K562 (cell line): ENCODE results near the gene TOR3A. TPM values are rescaled to one million over a fixed set of nuclear protein-coding genes. Genes with fewer than 3 reads are reported as not detected.

Source experiments
- ATF7 ChIP-seq: fragments of 450-650 bp; IDR thresholded peaks from 2 replicates; pipeline ENCODE4 v1.7.1; 2014; ENCODE audit warnings: mild to moderate bottlenecking, moderate library complexity
- BCLAF1 ChIP-seq, 2 experiments: fragments of 450-650 bp in 1 of 2; IDR thresholded peaks; 2 replicates each; pipeline ENCODE4 v1.6.1; 2011 to 2017; ENCODE audit warnings: low read depth in 2 of 2, antibody characterized with exemption in 1 of 2, borderline replicate concordance in 1 of 2, low read length in 1 of 2, mild to moderate bottlenecking in 1 of 2, mixed read lengths in 1 of 2; ENCODE audit not compliant: control insufficient read depth in 1 of 2
- CAMTA2 ChIP-seq: fragments of 250-450 bp; sonication (Bioruptor Pico); conservative IDR thresholded peaks from 2 replicates; pipeline ENCODE4 v1.5.1; 2022
- CEBPB ChIP-seq: fragments of 450-650 bp; IDR thresholded peaks from 2 replicates; pipeline ENCODE4 v1.6.1; 2016; ENCODE audit warnings: missing genetic modification characterization, missing compliant biosample characterization
- CHD2 ChIP-seq: IDR thresholded peaks from 2 replicates; pipeline ENCODE4 v1.6.1; 2011; ENCODE audit warnings: low read depth, low read length
- EGR1 ChIP-seq: fragments of 450-650 bp; conservative IDR thresholded peaks from 2 replicates; pipeline ENCODE4 v1.6.1; 2017; ENCODE audit warnings: mild to moderate bottlenecking
- KAT7 ChIP-seq: sonication (generic); formaldehyde crosslinking; IDR thresholded peaks from 2 replicates; pipeline ENCODE4 v1.8.0; 2022; ENCODE audit warnings: missing genetic modification reagents, mild to moderate bottlenecking, borderline replicate concordance
- NFRKB ChIP-seq: fragments of 450-650 bp; IDR thresholded peaks from 2 replicates; pipeline ENCODE4 v1.6.1; 2016; ENCODE audit warnings: low read depth
- NR2F6 ChIP-seq: fragments of 450-650 bp; formaldehyde crosslinking; IDR thresholded peaks from 2 replicates; pipeline ENCODE4 v1.4.0; 2020; ENCODE audit warnings: mild to moderate bottlenecking
- POLR2B ChIP-seq: fragments of 450-650 bp; IDR thresholded peaks from 2 replicates; pipeline ENCODE4 v1.6.1; 2018; ENCODE audit warnings: low read depth; ENCODE audit not compliant: partially characterized antibody
- PTBP1 ChIP-seq: fragments of 200-400 bp; formaldehyde crosslinking; IDR thresholded peaks from 2 replicates; pipeline ENCODE4 v1.6.1; 2017; ENCODE audit warnings: low read depth, low read length
- PYGO2 ChIP-seq: fragments of 450-650 bp; IDR thresholded peaks from 2 replicates; pipeline ENCODE4 v1.6.1; 2016; ENCODE audit warnings: mild to moderate bottlenecking, missing genetic modification characterization, moderate library complexity, missing compliant biosample characterization
- RAD21 ChIP-seq, 2 experiments: fragments of 250-450 bp in 1 of 2; fragments of 450-650 bp in 1 of 2; sonication (Bioruptor Pico) in 1 of 2; formaldehyde crosslinking in 1 of 2; IDR thresholded peaks in 1 of 2; conservative IDR thresholded peaks in 1 of 2; 2 replicates each; pipeline versions ENCODE4 v1.4.0 to v1.8.0; 2020 to 2022; ENCODE audit warnings: mild to moderate bottlenecking in 2 of 2, moderate library complexity in 1 of 2
- SIN3A ChIP-seq, 2 experiments: fragments of 150-350 bp in 1 of 2; IDR thresholded peaks; 2 replicates each; pipeline ENCODE4 v1.6.1; 2011 to 2016; ENCODE audit warnings: borderline replicate concordance in 2 of 2, low read depth in 2 of 2, low read length in 2 of 2, mild to moderate bottlenecking in 2 of 2, moderate library complexity in 2 of 2; ENCODE audit not compliant: control insufficient read depth in 1 of 2
- SIRT6 ChIP-seq: IDR thresholded peaks from one replicate; pipeline ENCODE4 v1.6.1; 2012; ENCODE audit warnings: low read depth, mild to moderate bottlenecking, control low read depth, inconsistent platforms, low read length, moderate library complexity
- TEAD2 ChIP-seq: fragments of 450-650 bp; IDR thresholded peaks from 2 replicates; pipeline ENCODE4 v1.6.1; 2016; ENCODE audit warnings: missing genetic modification characterization, control low read depth, missing compliant biosample characterization
- ZNF133 ChIP-seq: fragments of 250-450 bp; sonication (Bioruptor Pico); IDR thresholded peaks from 2 replicates; pipeline ENCODE4 v1.4.0; 2020; ENCODE audit warnings: mild to moderate bottlenecking
- polyA plus RNA-seq, 8 experiments: library from polyadenylated mRNA; depleted of rRNA in 4 of 8; stranded (reverse) in 5 of 8; unstranded in 3 of 8; fragments of >200 nt; fragmentation: Nextera tagmentation in 2 of 8; fragmentation: Illumina TruSeq in 1 of 8; extraction: Ambion mirVana in 2 of 8; extraction: Trizol in 1 of 8; gene quantifications; 2 replicates each; pipeline versions ENCODE4 v1.2.1 to v1.2.3, GENCODE V29; 2011 to 2014; ENCODE audit warnings: inconsistent platforms in 1 of 8, missing spikeins in 1 of 8
- total RNA-seq, 7 experiments: library from RNA; depleted of rRNA in 6 of 7; stranded (reverse); fragments of >200 nt in 6 of 7; fragmentation: Illumina TruSeq in 2 of 7; extraction: Trizol in 2 of 7; gene quantifications; 2 replicates each; pipeline versions ENCODE4 v1.2.1 to v1.2.3, GENCODE V29; 2011 to 2021; ENCODE audit warnings: low replicate concordance in 1 of 7
- TF ChIP-seq, protein P1 (sequence below): fragments of 450-650 bp; IDR thresholded peaks from 2 replicates; pipeline ENCODE4 v1.7.0; 2016; ENCODE audit warnings: borderline replicate concordance
- TF ChIP-seq, protein P2 (sequence below): sonication (generic); IDR thresholded peaks from 2 replicates; pipeline ENCODE4 v1.6.1; 2016
- TF ChIP-seq, protein P3 (sequence below): fragments of 250-450 bp; sonication (Bioruptor Pico); IDR thresholded peaks from 2 replicates; pipeline ENCODE4 v1.4.0; 2020; ENCODE audit warnings: mild to moderate bottlenecking

Gene TOR3A
- total and polyA plus RNA-seq, 9 of the 15 experiments (the other 6 are each of a cell fraction or from before 2014, with no cell fraction given) = 7.9 to 94.5 (median 39.7) TPM

- TF ChIP-seq PTBP1 (peak; percentile 88), CHD2 (no peak), NFRKB (peak; percentile 64), RAD21 (CRISPR knock-in tag; conservative IDR thresholded peaks at IDR 0.05 in 1 of 2, IDR thresholded peaks at IDR 0.05 in 1 of 2) (peak in 1 of 2 experiments; percentile 34; a peak in 2 of 4 replicates), ATF7 (peak; percentile 92), SIRT6 (no peak), PYGO2 (tag) (peak; percentile 93), KAT7 (peak; percentile 92; the same call in 1 of the 2 replicates), POLR2B (peak; percentile 51), BCLAF1 (IDR thresholded peaks at IDR 0.05; ENCODE audit: borderline replicate concordance in 1 of 2, control insufficient read depth in 1 of 2, low read depth in 2 of 2, low read length in 1 of 2) (peak in 1 of 2 experiments; percentile 95; a peak in 2 of 4 replicates), NR2F6 (CRISPR knock-in tag) (no peak), SIN3A (IDR thresholded peaks at IDR 0.05; ENCODE audit: borderline replicate concordance in 2 of 2, control insufficient read depth in 1 of 2, low read depth in 2 of 2, low read length in 2 of 2) (0 out of 4 replicates have a peak, but pooled peaks of 1 of the 2 experiments have one; percentile 9), ZNF133 (CRISPR knock-in tag) (no peak), CAMTA2 (0 out of 2 replicates have a peak, but pooled peaks have one; percentile 64), TEAD2 (tag) (no peak), CEBPB (tag) (peak; percentile 99), EGR1 (peak; percentile 98)
- TF ChIP-seq, protein P1, sequence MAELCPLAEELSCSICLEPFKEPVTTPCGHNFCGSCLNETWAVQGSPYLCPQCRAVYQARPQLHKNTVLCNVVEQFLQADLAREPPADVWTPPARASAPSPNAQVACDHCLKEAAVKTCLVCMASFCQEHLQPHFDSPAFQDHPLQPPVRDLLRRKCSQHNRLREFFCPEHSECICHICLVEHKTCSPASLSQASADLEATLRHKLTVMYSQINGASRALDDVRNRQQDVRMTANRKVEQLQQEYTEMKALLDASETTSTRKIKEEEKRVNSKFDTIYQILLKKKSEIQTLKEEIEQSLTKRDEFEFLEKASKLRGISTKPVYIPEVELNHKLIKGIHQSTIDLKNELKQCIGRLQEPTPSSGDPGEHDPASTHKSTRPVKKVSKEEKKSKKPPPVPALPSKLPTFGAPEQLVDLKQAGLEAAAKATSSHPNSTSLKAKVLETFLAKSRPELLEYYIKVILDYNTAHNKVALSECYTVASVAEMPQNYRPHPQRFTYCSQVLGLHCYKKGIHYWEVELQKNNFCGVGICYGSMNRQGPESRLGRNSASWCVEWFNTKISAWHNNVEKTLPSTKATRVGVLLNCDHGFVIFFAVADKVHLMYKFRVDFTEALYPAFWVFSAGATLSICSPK = no peak
- TF ChIP-seq, protein P2, sequence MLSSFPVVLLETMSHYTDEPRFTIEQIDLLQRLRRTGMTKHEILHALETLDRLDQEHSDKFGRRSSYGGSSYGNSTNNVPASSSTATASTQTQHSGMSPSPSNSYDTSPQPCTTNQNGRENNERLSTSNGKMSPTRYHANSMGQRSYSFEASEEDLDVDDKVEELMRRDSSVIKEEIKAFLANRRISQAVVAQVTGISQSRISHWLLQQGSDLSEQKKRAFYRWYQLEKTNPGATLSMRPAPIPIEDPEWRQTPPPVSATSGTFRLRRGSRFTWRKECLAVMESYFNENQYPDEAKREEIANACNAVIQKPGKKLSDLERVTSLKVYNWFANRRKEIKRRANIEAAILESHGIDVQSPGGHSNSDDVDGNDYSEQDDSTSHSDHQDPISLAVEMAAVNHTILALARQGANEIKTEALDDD = peak; percentile 97
- TF ChIP-seq, protein P3, sequence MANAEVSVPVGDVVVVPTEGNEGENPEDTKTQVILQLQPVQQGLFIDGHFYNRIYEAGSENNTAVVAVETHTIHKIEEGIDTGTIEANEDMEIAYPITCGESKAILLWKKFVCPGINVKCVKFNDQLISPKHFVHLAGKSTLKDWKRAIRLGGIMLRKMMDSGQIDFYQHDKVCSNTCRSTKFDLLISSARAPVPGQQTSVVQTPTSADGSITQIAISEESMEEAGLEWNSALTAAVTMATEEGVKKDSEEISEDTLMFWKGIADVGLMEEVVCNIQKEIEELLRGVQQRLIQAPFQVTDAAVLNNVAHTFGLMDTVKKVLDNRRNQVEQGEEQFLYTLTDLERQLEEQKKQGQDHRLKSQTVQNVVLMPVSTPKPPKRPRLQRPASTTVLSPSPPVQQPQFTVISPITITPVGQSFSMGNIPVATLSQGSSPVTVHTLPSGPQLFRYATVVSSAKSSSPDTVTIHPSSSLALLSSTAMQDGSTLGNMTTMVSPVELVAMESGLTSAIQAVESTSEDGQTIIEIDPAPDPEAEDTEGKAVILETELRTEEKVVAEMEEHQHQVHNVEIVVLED (CRISPR knock-in tag) = 0 out of 2 replicates have a peak, but pooled peaks have one; percentile 31
Observed at GRCh38 chr1:179046808-179047635, 34.8 kb upstream of the TOR3A start (continued).
